ENCODE data around the gene KLHL29. TPM values are rescaled to one million over a fixed set of nuclear protein-coding genes. Genes with fewer than 3 reads are reported as not detected.

The KLHL29 gene
- total RNA-seq, 1 experiment from 2014 or later = 16.7 TPM

DNA sequence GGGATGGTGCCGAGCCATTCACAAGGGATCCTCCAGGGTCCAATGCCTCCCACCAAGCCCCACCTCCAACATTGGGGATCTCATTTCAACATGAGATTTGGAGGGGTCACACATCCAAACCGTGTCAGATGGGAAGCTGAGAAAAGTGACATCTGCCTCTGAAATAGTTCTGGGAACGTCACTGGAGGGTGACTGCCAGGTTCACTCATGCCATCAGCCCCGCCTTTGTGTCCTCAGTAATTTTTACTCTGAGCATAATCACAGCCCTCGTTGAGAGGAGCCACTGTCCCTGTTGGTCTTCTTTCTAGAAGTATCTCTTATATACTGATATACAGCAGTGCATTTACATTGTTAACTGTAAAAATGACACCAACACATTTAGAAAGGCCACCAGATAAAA lies 67.4 kb downstream of the KLHL29 start:
- DNase-seq (ENCODE audit: low read depth, low spot score) (no peak), ATAC-seq (no peak)
- H3K27ac ChIP-seq (ENCODE audit: low read depth, low read length) = no peak overlapping the region
- no peak overlapping the region for H3K4me3 ChIP-seq (replicated peaks in 1 of 2; ENCODE audit: low read depth in 1 of 2, low read length in 2 of 2)
- H4K20me1 ChIP-seq (ENCODE audit: insufficient read depth) = 0 out of 2 replicates have a peak, but pooled peaks cover 5% of the 10 kb centered on the region
- POLR2A ChIA-PET = no interaction called here
- no peaks in the 10 kb centered on the region for H3K36me3 ChIP-seq (ENCODE audit: control insufficient read depth in 1 of 2, insufficient read depth in 2 of 2, low read length in 2 of 2)
- CTCF ChIA-PET = no interaction called here
- no peaks in the 10 kb centered on the region for H3K9me3 ChIP-seq (ENCODE audit: control insufficient read depth in 1 of 2, insufficient read depth in 1 of 2, low read depth in 1 of 2, low read length in 2 of 2)
- peaks cover 2 to 9% of the 10 kb centered on the region in 2 experiments; a peak in 1 of 4 replicates for H3K4me1 ChIP-seq (ENCODE audit: control insufficient read depth in 1 of 2, insufficient read depth in 2 of 2, low read length in 2 of 2)
- intact Hi-C loops (cut with micrococcal nuclease) = no loop called here
- no peak overlapping the region for H3K4me2 ChIP-seq (ENCODE audit: low read length)
- H2AFZ ChIP-seq (ENCODE audit: low read depth, low read length, poor library complexity, severe bottlenecking) = no peak overlapping the region
- RAD21 ChIA-PET (ENCODE audit: low non-redundant PET in 1 of 2, low total read pairs in 2 of 2, uncharacterized antibody in 2 of 2, unreplicated experiment in 2 of 2) = no interaction called here
- no peaks in the 10 kb centered on the region for H3K9me2 ChIP-seq (ENCODE audit: insufficient read depth)
- H3K79me2 ChIP-seq (ENCODE audit: insufficient read depth, low read length) = 0 out of 2 replicates have a peak, but pooled peaks cover 7% of the 10 kb centered on the region
- no TSS peak for BruUV-seq (replicated peaks)
- H3K9ac ChIP-seq (ENCODE audit: low read length) = no peak overlapping the region
- no peaks in the 10 kb centered on the region for H3K27me3 ChIP-seq (ENCODE audit: insufficient read depth, low read length)
- no peak for TF ChIP-seq SP1 (IDR thresholded peaks at IDR 0.05; ENCODE audit: low read depth)
- TF ChIP-seq, protein P1, sequence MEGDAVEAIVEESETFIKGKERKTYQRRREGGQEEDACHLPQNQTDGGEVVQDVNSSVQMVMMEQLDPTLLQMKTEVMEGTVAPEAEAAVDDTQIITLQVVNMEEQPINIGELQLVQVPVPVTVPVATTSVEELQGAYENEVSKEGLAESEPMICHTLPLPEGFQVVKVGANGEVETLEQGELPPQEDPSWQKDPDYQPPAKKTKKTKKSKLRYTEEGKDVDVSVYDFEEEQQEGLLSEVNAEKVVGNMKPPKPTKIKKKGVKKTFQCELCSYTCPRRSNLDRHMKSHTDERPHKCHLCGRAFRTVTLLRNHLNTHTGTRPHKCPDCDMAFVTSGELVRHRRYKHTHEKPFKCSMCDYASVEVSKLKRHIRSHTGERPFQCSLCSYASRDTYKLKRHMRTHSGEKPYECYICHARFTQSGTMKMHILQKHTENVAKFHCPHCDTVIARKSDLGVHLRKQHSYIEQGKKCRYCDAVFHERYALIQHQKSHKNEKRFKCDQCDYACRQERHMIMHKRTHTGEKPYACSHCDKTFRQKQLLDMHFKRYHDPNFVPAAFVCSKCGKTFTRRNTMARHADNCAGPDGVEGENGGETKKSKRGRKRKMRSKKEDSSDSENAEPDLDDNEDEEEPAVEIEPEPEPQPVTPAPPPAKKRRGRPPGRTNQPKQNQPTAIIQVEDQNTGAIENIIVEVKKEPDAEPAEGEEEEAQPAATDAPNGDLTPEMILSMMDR (IDR thresholded peaks at IDR 0.05 in 2 of 3, conservative IDR thresholded peaks at IDR 0.05 in 1 of 3; ENCODE audit: borderline replicate concordance in 1 of 3, insufficient read depth in 1 of 3, low read depth in 2 of 3, low read length in 2 of 3) = no peak
- no peak for TF ChIP-seq POLR2AphosphoS5 (IDR thresholded peaks at IDR 0.05; ENCODE audit: low read depth, low read length)
- TF ChIP-seq, protein P2, sequence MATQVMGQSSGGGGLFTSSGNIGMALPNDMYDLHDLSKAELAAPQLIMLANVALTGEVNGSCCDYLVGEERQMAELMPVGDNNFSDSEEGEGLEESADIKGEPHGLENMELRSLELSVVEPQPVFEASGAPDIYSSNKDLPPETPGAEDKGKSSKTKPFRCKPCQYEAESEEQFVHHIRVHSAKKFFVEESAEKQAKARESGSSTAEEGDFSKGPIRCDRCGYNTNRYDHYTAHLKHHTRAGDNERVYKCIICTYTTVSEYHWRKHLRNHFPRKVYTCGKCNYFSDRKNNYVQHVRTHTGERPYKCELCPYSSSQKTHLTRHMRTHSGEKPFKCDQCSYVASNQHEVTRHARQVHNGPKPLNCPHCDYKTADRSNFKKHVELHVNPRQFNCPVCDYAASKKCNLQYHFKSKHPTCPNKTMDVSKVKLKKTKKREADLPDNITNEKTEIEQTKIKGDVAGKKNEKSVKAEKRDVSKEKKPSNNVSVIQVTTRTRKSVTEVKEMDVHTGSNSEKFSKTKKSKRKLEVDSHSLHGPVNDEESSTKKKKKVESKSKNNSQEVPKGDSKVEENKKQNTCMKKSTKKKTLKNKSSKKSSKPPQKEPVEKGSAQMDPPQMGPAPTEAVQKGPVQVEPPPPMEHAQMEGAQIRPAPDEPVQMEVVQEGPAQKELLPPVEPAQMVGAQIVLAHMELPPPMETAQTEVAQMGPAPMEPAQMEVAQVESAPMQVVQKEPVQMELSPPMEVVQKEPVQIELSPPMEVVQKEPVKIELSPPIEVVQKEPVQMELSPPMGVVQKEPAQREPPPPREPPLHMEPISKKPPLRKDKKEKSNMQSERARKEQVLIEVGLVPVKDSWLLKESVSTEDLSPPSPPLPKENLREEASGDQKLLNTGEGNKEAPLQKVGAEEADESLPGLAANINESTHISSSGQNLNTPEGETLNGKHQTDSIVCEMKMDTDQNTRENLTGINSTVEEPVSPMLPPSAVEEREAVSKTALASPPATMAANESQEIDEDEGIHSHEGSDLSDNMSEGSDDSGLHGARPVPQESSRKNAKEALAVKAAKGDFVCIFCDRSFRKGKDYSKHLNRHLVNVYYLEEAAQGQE (IDR thresholded peaks at IDR 0.05; ENCODE audit: low read depth) = no peak
- no peak for TF ChIP-seq YY1 (IDR thresholded peaks at IDR 0.05; ENCODE audit: extremely low read depth, insufficient replicate concordance, low read depth, low read length)
